IPS-11a (cell line): ENCODE measurements around the gene LIMK2.
"Not testable (repeated sequence)": the region's sequence is repeated elsewhere in the genome, so short reads cannot be mapped to it uniquely, and the experiment has no call there.

ENCODE experiments used
- H3K4me3 ChIP-seq: one replicate; pipeline ENCODE4 v1.5.1; 2013; ENCODE audit warnings: low read depth, low read length, control low read depth

LIMK2 gene

DNA sequence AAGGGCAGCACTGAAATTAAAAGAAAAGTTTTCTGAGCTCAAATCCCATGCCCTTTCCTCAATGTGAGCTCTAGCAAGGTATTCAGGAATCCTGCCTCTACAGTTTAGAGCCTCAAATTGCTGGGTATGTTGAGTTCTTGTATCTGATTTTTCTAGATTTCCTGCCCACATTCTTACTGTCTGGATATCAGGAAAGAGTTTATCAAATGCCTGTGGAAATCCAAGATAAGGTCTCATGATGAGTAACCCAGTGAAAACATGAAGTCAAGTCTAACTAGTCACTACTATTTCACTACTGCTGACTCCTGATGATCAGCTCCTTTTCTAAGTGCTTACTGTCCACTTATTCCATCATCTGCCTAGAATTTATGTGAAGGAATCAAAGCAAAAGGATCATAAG is 29.8 kb downstream of the LIMK2 start:
- H3K4me3 ChIP-seq: no peak overlapping the region

DNA sequence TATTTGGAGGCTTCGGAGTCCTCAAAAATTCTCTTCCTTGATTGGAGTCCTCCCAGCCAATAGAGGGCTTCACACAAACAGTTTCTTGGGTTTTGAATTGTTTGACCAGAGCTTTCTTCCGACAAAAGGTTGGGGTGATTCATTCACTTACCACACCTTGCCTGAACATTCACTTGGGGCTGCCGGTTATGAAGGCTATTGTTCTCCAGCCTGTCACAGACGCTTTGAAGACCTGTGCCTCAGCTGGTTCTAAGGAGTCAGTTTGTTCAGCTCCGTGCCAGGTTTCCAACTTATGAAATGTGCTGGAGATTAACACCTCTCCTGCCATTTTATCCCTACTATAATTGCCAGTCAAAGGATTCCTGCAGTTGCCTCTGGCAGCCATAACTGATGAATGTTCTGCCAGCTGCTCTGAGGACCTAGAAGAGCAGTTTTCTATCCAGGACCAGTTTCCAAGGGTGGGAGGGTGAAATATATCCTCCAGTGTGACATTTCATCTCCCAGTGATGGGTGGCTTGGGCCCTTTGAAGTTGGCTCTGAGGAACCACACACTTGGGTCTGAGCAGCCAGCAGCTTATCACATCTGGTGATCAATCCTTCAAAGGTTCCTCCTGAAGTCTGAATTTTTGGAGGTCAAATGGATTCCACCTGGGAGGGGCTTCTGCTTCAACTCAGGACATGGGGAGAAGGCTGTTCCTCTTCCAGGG is 31.4 kb downstream of the LIMK2 start:
- no peak overlapping the region for H3K4me3 ChIP-seq

DNA sequence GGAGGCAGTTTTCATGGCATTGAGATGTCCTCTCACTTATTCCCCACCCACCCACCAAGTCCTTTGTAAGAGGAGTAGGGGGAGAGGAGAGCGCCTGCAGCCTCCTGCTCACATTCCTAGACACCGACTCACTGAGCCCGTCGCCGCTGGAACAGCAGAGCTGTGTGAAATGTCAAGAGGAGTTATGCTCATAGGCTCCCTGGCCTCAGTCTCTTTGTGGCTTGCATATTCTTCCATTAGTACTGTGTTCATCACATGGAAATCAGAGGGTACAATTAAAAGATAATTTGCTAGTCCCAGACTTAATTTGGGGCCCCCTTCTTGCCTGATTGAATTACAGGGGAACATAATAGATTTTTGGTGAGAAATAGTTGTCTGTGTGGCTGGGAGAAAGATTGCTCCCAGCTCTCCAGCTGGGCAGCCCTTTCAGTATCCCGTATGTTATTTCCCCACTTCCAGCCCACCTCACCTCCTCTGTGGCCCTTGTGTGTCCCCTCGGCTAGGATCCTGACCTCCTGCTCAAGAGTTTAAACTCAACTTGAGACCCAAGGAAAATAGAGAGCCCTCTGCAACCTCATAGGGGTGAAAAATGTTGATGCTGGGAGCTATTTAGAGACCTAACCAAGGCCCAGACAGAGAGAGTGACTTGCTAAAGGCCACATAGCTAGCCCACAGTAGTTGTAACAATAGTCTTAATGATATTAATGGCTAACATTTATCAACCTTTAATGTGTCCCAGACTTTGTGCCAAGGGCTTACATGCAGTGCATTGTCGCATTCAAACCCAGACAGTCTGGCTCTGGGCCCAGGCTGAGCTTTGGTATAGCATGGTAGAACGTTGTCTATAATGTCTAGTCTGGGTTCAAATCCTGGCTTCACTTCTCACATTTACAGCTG is 32.2 kb downstream of the LIMK2 start:
- H3K4me3 ChIP-seq: no peak overlapping the region

DNA sequence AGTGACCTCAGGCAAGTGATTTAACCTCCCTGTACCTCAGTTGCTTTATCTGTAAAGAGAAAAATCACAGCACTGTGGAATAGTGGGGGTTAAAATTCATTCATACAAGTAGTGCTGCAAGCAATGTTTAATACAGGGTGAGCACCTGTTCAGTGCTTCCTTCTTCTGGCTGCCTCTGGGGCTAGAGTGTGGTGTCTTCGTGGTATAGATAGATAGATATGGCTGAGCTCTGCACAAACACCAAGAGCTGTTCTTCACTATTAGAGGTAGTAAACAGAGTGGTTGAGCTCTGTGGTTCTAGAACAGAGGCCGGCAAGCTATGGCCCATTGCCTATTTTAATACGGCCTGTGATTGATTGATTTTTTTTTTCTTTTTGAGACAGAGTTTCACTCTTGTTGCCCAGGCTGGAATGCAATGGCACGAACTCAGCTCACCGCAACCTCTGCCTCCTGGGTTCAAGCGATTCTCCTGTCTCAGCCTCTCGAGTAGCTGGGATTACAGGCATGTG is 32.9 kb downstream of the LIMK2 start:
- H3K4me3 ChIP-seq: no peak overlapping the region

DNA sequence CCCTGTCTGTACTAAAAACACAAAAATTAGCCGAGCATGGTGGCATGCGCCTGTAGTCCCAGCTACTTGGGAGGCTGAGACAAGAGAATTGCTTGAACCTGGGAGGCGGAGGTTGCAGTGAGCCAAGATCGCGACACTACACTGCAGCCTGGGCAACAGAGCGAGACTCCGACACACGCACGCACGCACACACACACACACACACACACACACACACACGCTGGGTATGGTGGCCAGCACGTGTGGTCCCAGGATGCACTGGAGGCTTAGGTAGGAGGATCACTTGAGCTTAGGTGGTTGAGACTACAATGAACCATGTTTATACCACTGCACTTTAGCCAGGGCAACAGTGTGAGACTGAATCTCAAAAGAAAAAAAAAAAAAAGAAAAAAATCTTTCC is 33.9 kb downstream of the LIMK2 start:
- not testable (repeated sequence) for H3K4me3 ChIP-seq

DNA sequence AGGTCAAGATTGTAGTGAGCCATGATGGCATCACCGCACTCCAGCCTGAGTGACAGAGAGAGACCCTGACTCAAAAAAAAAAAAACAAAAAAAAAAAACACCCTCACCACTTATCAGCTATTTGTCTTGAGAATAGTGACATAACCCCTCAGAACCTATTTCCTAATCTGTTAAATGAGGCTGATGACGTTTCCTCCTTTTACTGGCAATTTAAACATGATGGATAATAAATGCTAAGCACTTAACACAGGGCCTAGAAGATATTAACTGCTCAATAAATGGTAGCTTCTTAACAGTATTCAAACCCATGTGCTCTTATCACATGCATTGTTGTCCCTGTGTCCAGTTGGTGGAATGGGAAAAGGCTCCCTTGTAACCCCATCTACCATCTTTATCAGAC is 34.6 kb downstream of the LIMK2 start:
- no peak overlapping the region for H3K4me3 ChIP-seq

DNA sequence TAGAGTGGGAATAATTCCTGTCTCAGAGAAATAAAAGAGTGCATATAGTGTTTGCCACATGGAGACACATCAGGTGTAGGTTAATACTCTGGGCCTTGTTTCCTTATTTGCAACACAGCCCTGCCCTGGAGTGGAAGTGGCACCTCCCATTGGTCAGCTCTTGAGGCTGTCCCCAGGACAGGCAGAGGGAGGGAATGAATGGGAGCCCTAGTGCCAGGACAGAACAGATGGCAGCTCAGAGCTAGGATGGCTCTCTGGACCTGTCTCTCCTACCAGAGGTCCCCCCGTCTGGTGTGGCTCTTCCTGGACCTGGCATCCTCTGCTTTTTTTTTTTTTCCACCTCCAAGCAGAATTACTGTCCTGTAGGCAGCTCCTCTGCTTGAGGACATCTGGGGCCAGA is 35.6 kb downstream of the LIMK2 start:
- no peak overlapping the region for H3K4me3 ChIP-seq

DNA sequence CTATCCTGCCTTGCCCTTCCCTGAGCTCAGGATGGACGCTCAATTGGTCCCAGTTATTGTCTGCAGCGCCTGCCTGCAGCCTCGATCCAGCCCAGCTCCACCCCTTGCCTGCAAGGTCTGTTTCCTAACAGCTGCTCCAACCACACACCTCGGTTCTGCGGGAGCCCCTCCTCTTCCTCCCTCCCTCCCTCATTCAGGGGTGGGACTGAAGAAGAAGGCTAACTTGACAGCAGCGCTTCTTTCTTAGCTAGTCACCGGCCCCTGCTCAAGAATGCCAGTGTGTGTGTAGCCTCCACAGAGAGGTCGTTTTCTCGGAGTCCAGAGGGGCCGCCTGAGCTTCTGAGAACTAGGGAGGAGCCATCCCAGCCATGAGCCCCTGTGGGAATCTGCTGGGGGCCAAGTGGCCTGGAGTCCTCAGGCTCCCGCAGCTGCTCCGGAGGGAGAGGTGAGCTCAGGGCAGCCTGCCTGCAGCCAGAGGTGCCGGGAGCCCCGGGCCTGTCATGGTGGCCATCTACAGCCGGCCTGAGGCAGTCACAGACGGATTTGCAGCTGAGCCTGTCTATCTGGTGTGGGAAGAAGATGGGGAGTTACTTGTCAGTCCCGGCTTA is 36.1 kb downstream of the LIMK2 start:
- H3K4me3 ChIP-seq: no peak overlapping the region

DNA sequence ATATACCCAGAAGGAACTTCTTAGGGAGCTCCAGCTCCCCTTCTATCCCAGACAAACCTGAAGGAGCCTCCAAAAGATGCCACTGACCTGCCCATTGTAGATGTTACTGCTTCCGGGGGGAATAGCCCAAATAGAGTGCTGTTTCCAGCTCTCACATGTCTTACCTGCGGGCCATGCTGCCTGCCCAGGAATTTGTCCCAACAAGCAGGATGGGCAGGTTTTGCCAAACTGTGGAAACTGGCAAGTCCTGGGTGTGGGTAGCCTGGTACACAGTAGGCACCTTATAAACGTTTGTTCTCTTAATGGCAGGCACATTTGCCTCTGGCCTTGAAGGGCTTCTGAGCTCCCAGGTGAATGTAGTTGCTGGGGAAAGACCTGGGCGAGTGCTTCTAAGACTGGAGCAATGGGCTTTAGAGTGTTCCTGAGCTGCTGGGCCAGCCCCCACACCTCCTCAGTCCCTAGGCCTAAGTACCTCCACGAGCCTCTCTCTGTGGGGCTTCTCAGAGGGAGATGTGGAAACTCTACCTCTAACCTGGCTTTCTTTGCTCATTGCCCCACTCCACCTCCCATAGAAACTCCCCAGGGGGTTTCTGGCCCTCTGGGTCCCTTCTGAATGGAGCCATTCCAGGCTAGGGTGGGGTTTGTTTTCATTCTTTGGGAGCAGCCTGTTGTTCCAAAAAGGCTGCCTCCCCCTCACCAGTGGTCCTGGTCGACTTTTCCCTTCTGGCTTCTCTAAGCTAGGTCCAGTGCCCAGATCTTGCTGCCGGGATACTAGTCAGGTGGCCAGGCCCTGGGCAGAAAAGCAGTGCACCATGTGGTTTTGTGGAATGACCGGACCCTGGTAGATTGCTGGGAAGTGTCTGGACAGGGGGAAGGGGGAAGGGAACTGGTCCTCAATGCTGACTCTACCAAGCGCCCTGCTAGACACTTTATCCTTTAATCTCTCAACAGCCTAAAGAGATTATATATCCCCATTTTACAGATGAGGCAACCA is 37.2 kb downstream of the LIMK2 start:
- no peak overlapping the region for H3K4me3 ChIP-seq

DNA sequence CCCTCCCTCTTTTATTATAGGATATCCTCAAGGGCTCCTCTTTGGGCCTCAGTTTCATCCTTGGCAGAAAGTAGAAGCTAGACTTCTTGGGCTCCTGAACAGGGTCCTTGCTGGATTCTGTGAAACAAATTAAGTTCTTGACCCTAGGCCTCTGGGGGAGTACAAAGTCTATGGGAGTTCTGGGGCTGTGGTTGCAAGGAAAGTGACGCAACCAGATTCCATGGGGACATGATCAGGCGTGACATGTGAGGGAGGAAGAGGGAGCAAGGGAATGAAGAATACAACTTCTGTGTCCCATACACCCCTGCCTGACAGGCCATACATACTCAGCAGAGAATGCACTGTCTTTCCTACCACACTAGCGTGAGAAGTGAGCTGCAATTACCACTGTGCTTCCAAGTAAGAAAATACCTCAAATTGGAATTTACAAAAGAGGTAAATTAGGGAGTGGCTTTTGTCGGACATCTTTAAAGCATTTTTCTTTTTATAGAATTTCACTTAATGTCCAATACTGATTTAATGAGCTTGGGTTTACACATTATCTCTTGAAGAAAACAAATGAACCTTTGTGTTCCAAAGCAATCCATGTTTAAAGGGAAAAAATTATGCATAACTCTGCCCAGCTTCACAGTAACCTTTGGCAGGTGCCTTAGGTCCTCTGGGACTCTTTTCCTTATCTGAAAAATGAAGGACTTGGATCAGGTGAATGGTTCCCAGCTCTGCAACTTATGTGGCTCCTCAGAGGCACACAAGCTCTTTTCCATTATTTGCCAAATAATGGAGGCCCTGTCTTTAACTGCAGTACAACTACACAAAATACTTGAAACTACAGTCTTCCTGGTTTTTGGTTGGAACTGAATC is 38.9 kb downstream of the LIMK2 start:
- no peak overlapping the region for H3K4me3 ChIP-seq

DNA sequence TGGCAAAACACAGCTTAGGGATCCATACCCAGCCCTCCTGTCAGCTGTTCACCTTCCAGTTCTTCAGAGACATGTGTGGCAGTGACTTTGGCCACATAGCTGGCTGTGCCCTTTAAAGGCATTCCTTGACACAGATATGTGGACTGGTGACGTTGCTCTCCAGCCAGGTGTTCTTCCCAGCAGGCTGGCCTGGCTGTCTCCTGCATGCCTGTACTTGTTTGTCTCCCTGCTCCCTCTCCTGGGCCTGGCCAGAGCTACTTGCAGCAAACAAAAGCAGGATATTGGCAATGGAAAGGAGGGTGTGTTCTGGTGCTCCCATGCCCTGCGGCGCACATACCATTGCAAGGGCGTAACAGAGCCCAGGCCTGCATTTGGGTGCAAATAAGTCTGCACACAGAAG is 41.9 kb downstream of the LIMK2 start:
- no peak overlapping the region for H3K4me3 ChIP-seq

DNA sequence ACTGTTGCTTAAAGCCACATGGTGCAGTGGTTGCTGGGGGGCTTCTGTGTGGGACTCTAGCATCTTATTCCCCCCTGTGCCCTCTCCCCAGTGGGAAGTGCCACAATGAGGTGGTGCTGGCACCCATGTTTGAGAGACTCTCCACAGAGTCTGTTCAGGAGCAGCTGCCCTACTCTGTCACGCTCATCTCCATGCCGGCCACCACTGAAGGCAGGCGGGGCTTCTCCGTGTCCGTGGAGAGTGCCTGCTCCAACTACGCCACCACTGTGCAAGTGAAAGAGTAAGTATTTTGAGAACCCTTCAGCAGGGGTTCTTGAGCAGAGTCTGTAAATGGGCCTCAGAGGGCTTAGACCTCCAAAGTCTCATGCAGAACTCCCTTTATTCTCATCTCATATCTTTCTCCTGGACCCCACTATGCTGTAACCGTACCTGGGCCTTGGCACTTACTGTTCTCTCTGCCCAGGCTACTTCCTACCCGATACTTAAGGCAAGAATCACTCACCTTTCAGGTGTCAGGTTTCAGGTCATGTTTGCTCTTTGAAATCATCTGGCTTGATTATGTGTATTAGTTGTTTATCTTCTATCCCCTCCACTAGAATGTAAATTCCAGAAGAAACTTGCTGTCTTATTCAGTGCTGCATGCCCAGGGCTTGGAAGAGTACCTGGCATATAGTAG is 47.8 kb downstream of the LIMK2 start:
- H3K4me3 ChIP-seq: no peak overlapping the region

DNA sequence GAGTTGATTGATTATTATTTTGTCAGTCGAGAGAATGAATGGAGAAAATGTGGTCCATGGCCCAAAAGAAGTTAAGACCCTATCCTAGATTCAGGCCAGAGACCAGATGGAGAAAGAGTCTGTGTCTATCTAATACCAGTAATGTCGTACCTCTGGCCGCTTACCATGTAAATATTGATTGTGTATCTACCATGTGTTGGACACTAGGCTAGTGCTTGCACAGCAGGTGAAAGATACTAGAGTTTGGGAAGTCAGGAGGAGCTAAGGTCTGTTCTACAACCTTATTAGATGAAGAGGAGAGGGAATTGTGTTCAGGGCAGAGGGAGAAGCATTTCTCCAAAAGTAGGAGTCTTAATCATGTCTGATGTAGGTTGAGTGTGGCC is 48.4 kb downstream of the LIMK2 start:
- no peak overlapping the region for H3K4me3 ChIP-seq

DNA sequence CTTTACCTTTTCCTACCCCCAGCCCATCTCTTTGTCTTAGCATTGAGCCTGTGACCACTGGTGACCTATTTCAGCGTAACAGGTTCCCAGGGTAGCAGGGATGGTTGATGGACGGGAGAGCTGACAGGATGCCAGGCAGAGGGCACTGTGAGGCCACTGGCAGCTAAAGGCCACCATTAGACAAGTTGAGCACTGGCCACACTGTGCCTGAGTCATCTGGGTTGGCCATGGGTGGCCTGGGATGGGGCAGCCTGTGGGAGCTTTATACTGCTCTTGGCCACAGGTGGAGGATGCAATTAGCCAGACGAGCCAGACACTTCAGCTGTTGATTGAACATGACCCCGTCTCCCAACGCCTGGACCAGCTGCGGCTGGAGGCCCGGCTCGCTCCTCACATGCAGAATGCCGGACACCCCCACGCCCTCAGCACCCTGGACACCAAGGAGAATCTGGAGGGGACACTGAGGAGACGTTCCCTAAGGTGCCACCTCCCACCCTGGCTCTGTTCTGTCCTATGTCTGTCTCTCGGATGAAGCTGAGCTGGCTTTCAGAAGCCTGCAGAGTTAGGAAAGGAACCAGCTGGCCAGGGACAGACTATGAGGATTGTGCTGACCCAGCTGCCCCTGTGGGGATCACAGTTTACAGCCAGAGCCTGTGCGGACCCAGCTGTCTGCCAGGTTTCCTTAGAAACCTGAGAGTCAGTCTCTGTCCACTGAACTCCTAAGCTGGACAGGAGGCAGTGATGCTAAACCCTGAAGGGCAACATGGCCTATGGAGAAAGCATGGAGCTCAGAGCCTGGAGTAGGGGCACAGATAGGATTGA is 50.4 kb downstream of the LIMK2 start:
- H3K4me3 ChIP-seq: no peak overlapping the region

DNA sequence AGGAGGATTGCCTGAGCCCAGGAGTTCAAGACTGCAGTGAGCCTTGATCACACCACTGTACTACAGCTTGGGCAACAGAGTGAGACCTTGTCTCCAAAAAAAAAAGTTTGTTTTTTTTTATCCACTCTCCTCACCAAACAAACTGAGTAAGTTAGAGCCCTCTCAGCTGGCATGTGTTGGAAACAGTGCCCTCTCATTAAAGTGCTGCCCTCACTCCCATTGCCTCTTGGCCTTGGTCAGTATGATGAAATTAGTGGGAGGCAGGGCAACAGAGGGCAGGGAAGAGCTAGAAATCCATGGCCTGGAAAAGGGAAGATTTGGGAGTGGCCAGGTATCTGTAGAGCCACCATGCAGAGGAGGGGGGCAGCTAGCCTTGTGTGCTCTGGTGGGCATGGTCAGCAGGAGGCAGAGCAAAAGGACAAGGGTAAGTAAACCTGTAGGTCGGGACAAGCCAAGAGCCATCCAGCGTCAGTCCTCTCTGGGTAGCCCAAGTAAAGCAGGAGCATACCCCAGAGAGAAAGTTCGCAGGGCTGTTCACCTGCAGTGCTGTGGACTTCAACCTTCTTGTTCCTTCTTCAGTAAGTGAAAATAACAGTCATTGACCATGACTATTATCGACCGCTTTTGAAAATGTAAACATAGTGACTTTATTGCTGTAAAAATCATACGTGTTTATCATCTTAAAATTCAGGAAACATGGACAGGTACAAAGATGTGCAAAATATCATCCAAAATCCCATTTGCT is 52.0 kb downstream of the LIMK2 start:
- H3K4me3 ChIP-seq: no peak overlapping the region

DNA sequence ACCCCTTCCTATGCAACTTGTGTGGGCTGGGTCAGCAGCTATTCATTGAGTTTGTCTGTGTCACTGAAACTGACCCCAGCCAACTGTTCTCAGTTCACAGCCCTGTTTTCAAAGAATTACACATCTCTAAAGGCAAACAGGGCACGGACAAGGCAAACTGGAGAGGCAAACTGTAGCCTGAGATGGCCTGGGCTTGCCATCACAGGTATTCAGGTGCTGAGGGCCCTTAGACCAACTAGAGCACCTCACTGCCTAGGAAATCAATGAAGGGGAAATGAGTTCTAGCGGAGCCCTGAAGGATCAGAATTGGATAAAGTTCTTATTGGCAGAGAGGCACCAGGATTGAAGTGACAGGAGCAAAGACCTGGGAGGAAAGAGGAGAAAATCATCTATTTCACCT is 56.2 kb downstream of the LIMK2 start:
- no peak overlapping the region for H3K4me3 ChIP-seq

DNA sequence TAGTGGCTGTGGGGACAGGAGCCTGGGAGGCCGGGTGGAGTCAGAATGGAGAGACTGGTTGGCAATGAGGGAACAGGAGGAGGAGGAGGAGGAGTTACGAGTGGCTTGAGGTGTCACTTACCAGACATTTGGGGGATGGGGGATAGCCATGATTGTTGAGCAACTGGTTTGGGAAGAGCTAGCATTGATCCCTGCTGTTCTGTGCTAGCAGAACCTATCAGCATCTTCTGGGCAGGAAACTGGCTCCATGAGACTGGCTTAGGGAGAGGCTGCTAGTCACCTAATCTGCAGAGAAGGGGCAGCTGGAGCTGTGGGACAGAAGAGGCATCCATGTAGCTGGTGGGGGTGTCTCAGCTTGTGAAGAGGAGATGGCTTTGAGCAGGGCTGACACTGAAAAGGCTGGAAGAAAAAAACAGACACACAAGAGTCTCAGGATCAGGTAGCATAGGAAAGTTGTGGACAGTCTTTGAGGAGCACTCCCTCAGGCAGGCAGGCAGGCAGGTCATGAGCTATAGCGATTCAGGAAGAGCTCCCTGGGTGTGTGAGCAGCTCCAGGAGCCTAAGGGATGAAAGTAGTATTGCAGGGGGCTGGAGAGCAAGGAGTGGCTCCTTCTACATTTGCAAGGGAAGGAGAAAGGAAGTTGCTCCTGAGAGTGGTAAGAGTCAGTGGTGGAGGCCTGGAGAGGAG is 57.9 kb downstream of the LIMK2 start:
- H3K4me3 ChIP-seq: no peak overlapping the region
